ENCODE results near the gene HTRA2. TPM values are rescaled to one million over a fixed set of nuclear protein-coding genes. Genes with fewer than 3 reads are reported as not detected.
A peak's percentile ranks its signal among the peaks of the same experiment; 100 is the strongest.

HTRA2 gene
- total and polyA plus RNA-seq, 9 of the 15 experiments (the other 6 are each of a cell fraction or from before 2014, with no cell fraction given): 54.2 to 71.2 (median 65.8) TPM

DNA sequence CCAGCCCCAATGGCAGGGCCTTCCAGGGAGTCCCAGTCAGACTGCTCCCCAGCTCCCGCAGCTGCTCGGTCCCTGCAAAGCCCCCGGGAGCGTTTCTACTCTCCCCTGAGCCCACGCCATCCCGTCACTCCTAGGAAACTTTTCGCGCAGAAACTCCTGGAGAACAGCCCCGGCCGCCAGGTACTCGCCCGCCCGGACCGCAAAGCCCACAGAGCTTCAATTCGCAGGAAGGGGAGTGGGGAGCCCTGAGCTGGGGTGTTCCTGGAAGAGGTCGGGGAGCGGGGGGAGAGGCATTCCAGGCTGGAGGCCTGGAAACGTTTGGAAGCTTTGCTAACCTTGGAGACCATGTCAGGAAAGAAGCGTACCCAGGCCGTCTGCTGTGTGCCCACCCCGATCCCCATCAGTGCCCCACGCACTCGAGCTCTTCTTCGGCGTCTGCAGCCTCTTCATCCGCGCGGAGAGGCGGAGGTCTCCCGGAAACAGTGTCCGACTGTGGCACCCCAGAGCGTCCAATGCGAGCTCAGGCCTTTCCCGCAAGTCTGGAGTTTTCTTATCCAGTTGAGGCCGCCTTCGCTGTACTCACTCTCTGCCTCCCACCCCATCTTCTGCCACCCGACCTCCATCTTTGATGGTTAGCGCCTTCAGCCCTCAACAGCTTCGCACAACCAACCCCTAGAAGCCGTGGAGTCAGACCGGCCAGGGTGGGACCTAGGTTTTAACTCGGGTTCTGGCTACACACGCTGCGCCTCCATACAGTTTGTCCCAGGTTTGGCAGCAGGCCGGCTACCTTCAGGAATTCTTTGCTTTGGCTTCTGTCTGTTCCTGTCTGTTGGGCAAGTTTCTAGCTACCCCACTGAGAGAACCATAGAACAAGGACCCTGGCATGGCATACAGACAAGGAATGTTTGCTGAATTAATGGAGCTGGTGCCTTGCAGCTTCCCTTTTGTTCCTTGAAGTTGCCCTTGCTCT, 25.9 kb upstream of the HTRA2 start (continued):
- TF ChIP-seq SMAD3 (CRISPR knock-in tag; conservative IDR thresholded peaks at IDR 0.05) (no peak), ARNT (IDR thresholded peaks at IDR 0.05) (0 out of 4 replicates have a peak, but pooled peaks of 1 of the 2 experiments have one; percentile 14), ESRRA (IDR thresholded peaks at IDR 0.05; ENCODE audit: borderline replicate concordance, low read depth) (no peak), ATF7 (IDR thresholded peaks at IDR 0.05) (no peak; the same call in 1 of the 2 replicates), ZFPM2 (CRISPR knock-in tag; IDR thresholded peaks at IDR 0.05) (no peak), KDM1A (IDR thresholded peaks at IDR 0.05) (0 out of 4 replicates have a peak, but pooled peaks of 1 of the 2 experiments have one; percentile 7), NELFE (IDR thresholded peaks at IDR 0.05; ENCODE audit: insufficient read depth, insufficient read length) (no peak), MNT (conservative IDR thresholded peaks at IDR 0.05) (0 out of 4 replicates have a peak, but pooled peaks of 1 of the 2 experiments have one; percentile 4), PRDM10 (IDR thresholded peaks at IDR 0.05; ENCODE audit: partially characterized antibody) (no peak), SNRNP70 (optimal IDR thresholded peaks at IDR 0.05; ENCODE audit: low read depth, low read length) (no peak), STAT5A (IDR thresholded peaks at IDR 0.05; ENCODE audit: borderline replicate concordance, low read length) (no peak), ZNF830 (CRISPR knock-in tag; IDR thresholded peaks at IDR 0.05) (no peak), GTF2E2 (tag; IDR thresholded peaks at IDR 0.05) (peak; percentile 55), PPARD (CRISPR knock-in tag; IDR thresholded peaks at IDR 0.05) (no peak)
- TF ChIP-seq, protein P1, sequence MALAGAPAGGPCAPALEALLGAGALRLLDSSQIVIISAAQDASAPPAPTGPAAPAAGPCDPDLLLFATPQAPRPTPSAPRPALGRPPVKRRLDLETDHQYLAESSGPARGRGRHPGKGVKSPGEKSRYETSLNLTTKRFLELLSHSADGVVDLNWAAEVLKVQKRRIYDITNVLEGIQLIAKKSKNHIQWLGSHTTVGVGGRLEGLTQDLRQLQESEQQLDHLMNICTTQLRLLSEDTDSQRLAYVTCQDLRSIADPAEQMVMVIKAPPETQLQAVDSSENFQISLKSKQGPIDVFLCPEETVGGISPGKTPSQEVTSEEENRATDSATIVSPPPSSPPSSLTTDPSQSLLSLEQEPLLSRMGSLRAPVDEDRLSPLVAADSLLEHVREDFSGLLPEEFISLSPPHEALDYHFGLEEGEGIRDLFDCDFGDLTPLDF (CRISPR knock-in tag; IDR thresholded peaks at IDR 0.05): 0 out of 2 replicates have a peak, but pooled peaks have one; percentile 38
- TF ChIP-seq, protein P2, sequence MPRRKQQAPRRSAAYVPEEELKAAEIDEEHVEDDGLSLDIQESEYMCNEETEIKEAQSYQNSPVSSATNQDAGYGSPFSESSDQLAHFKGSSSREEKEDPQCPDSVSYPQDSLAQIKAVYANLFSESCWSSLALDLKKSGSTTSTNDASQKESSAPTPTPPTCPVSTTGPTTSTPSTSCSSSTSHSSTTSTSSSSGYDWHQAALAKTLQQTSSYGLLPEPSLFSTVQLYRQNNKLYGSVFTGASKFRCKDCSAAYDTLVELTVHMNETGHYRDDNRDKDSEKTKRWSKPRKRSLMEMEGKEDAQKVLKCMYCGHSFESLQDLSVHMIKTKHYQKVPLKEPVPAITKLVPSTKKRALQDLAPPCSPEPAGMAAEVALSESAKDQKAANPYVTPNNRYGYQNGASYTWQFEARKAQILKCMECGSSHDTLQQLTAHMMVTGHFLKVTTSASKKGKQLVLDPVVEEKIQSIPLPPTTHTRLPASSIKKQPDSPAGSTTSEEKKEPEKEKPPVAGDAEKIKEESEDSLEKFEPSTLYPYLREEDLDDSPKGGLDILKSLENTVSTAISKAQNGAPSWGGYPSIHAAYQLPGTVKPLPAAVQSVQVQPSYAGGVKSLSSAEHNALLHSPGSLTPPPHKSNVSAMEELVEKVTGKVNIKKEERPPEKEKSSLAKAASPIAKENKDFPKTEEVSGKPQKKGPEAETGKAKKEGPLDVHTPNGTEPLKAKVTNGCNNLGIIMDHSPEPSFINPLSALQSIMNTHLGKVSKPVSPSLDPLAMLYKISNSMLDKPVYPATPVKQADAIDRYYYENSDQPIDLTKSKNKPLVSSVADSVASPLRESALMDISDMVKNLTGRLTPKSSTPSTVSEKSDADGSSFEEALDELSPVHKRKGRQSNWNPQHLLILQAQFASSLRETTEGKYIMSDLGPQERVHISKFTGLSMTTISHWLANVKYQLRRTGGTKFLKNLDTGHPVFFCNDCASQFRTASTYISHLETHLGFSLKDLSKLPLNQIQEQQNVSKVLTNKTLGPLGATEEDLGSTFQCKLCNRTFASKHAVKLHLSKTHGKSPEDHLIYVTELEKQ (CRISPR knock-in tag; IDR thresholded peaks at IDR 0.05): no peak

All from K562 (cell line).